IPS-18a (cell line): ENCODE measurements around the gene MAP3K13.

Source experiments
- H3K27ac ChIP-seq: one replicate; pipeline ENCODE4 v1.5.1; 2013; ENCODE audit warnings: low read length
- H3K27me3 ChIP-seq: one replicate; pipeline ENCODE4 v1.6.1; 2013; ENCODE audit warnings: mild to moderate bottlenecking, low read length; ENCODE audit not compliant: control insufficient read depth, insufficient read depth
- H3K36me3 ChIP-seq: one replicate; pipeline ENCODE4 v1.6.1; 2013; ENCODE audit warnings: low read depth, low read length; ENCODE audit not compliant: control insufficient read depth
- H3K4me1 ChIP-seq: one replicate; pipeline ENCODE4 v1.6.1; 2013; ENCODE audit warnings: low read depth, low read length; ENCODE audit not compliant: control insufficient read depth
- H3K4me3 ChIP-seq: one replicate; pipeline ENCODE4 v1.5.1; 2013; ENCODE audit warnings: low read length
- H3K9ac ChIP-seq: one replicate; pipeline ENCODE4 v1.6.1; 2013; ENCODE audit warnings: mild to moderate bottlenecking, low read length, moderate library complexity
- H3K9me3 ChIP-seq: one replicate; pipeline ENCODE4 v1.6.1; 2013; ENCODE audit warnings: low read depth, low read length; ENCODE audit not compliant: control insufficient read depth

MAP3K13 gene

DNA sequence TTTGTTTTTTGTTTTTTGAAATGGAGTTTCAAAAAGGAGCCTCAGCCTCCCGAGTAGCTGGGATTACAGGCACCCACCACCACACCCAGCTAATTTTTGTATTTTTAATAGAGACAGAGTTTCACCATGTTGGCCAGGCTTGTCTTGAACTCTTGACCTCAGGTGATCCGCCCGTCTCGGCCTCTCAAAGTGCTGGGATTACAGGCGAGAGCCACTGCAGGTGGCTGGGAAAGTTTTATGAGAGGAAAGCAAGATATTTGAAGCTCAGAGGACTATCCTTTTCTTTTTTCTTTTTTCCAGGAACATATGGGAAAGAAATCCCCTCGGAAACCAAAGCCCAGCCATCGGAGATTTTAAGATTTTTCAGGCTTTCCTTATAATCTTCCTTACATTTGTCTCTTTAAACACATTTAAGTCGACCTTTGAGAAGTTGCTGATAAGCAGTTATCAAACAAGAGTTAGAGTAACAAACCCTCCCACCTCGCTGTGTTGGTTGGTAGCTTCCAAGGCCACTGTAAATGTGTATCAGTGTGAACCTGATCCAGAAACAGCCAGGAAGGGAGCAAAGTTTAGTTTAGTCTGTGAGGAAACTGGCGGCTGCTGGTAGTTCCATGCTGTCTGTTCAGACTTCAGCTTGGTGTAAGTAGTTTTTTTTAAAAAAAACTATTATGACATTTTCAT, 34.5 kb upstream of the MAP3K13 start:
- Histone ChIP-seq H3K27me3 (no peaks in the 10 kb centered on the region), H3K36me3 (no peaks in the 10 kb centered on the region), H3K27ac (no peak overlapping the region), H3K4me1 (no peaks in the 10 kb centered on the region), H3K4me3 (no peak overlapping the region), H3K9ac (no peak overlapping the region), H3K9me3 (no peaks in the 10 kb centered on the region)

DNA sequence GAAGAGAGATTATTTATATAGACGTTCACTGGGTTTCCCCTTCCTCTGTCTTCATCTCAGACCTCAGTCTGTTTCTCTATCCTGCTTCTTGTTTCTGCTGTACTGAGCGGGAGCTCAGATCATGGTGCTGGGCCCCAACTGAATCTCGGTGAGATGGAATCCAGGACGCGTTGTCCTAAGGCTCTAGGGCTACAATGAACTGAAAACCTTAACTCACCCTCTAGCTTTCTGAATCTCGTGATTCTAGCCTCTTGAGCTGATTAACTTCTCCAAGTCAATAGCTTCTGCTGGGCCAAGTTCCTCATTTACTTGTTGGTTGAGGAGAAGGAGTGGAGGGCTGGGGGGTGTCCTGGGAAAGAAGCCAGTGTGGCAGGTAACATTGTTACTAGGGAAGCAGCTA, 32.7 kb upstream of the MAP3K13 start:
- H3K4me1 ChIP-seq: no peaks in the 10 kb centered on the region
- no peak overlapping the region for H3K4me3 ChIP-seq
- H3K36me3 ChIP-seq: no peaks in the 10 kb centered on the region
- no peaks in the 10 kb centered on the region for H3K27me3 ChIP-seq
- no peak overlapping the region for H3K27ac ChIP-seq
- no peaks in the 10 kb centered on the region for H3K9me3 ChIP-seq
- no peak overlapping the region for H3K9ac ChIP-seq

GRCh38 chr3:185330644-185331043, 32.3 kb upstream of the MAP3K13 start:
- H3K9me3 ChIP-seq: no peaks in the 10 kb centered on the region
- H3K27ac ChIP-seq: no peak overlapping the region
- no peak overlapping the region for H3K9ac ChIP-seq
- H3K4me1 ChIP-seq: no peaks in the 10 kb centered on the region
- H3K27me3 ChIP-seq: no peaks in the 10 kb centered on the region
- no peak overlapping the region for H3K4me3 ChIP-seq
- no peaks in the 10 kb centered on the region for H3K36me3 ChIP-seq

DNA sequence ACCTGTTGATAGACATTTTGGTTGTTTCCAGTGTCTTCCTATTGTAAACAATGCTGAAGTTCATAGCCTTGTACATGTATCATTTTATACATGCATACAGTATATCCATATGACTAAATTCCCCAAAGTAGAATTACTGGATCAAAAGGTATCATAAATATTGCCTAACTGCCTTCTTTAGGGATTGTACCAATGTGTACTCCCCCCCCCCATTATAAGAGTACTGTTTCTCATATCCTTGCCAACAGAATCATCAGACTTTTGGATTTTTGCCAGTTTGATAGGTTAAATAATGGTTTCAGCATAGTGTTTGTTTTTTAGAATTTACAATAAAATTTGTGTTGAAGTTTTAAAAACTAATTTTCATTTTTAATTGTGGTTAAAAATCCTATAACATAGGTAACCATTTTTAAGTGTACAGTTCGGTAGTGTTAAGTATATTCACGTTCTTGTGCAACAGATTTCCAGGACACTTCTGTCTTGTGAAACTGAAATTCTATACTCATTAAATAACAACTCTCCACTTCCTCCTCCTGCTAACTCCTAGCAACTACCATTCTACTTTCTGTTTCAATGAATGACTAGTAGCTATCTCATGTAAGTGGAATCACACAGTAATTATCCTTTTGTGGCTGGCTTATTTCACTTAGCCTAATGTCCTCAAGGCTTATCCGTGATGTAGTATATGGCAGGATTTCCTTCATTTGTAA, 30.8 kb upstream of the MAP3K13 start:
- Histone ChIP-seq H3K27ac (no peak overlapping the region), H3K36me3 (no peaks in the 10 kb centered on the region), H3K9me3 (no peaks in the 10 kb centered on the region), H3K27me3 (no peaks in the 10 kb centered on the region), H3K4me3 (no peak overlapping the region), H3K9ac (no peak overlapping the region), H3K4me1 (no peaks in the 10 kb centered on the region)

- no peaks in the 10 kb centered on the region for H3K9me3 ChIP-seq
- H3K4me3 ChIP-seq: no peak overlapping the region
- no peaks in the 10 kb centered on the region for H3K4me1 ChIP-seq
- no peak overlapping the region for H3K9ac ChIP-seq
- no peaks in the 10 kb centered on the region for H3K36me3 ChIP-seq
- H3K27ac ChIP-seq: no peak overlapping the region
- no peaks in the 10 kb centered on the region for H3K27me3 ChIP-seq
These were observed 27.1 kb upstream of the MAP3K13 start for GRCh38 chr3:185335799-185336198.

DNA sequence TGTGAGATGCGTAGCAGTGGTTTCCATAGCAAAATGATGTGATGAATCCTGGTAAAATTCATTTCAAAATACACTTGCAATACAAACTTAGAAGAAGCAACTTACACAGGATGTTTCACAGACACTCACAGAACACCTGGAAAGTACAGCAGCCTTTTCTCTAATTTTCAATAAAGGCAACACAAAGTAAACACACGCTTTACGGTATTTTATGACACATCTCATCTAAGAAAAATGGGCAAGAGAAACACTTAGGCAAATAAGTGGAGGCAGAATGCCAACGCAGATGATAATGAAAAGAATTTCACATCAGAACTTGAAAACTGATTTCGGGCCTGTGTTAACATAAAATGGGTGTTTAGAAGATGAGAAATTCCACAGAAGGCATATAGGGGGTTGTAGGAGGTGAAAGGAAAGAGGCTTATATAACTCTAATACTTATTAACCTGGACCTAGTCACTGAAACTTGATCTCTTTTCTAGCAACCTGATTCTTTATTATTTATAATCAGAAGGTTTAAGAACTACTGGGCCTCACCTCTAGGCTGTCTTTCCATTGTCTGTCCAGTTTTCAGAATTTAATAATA, 25.6 kb upstream of the MAP3K13 start:
- no peaks in the 10 kb centered on the region for H3K9me3 ChIP-seq
- no peaks in the 10 kb centered on the region for H3K4me1 ChIP-seq
- no peaks in the 10 kb centered on the region for H3K36me3 ChIP-seq
- no peak overlapping the region for H3K27ac ChIP-seq
- H3K9ac ChIP-seq: no peak overlapping the region
- H3K4me3 ChIP-seq: no peak overlapping the region
- H3K27me3 ChIP-seq: no peaks in the 10 kb centered on the region

GRCh38 chr3:185339945-185340344, 23.0 kb upstream of the MAP3K13 start:
- Histone ChIP-seq H3K4me1 (no peaks in the 10 kb centered on the region), H3K9ac (no peak overlapping the region), H3K27me3 (no peaks in the 10 kb centered on the region), H3K36me3 (no peaks in the 10 kb centered on the region), H3K27ac (no peak overlapping the region), H3K4me3 (no peak overlapping the region), H3K9me3 (no peaks in the 10 kb centered on the region)

GRCh38 chr3:185340751-185341150, 22.2 kb upstream of the MAP3K13 start:
- Histone ChIP-seq H3K27me3 (no peaks in the 10 kb centered on the region), H3K4me1 (no peaks in the 10 kb centered on the region), H3K36me3 (no peaks in the 10 kb centered on the region), H3K4me3 (no peak overlapping the region), H3K27ac (no peak overlapping the region), H3K9ac (no peak overlapping the region), H3K9me3 (no peaks in the 10 kb centered on the region)

DNA sequence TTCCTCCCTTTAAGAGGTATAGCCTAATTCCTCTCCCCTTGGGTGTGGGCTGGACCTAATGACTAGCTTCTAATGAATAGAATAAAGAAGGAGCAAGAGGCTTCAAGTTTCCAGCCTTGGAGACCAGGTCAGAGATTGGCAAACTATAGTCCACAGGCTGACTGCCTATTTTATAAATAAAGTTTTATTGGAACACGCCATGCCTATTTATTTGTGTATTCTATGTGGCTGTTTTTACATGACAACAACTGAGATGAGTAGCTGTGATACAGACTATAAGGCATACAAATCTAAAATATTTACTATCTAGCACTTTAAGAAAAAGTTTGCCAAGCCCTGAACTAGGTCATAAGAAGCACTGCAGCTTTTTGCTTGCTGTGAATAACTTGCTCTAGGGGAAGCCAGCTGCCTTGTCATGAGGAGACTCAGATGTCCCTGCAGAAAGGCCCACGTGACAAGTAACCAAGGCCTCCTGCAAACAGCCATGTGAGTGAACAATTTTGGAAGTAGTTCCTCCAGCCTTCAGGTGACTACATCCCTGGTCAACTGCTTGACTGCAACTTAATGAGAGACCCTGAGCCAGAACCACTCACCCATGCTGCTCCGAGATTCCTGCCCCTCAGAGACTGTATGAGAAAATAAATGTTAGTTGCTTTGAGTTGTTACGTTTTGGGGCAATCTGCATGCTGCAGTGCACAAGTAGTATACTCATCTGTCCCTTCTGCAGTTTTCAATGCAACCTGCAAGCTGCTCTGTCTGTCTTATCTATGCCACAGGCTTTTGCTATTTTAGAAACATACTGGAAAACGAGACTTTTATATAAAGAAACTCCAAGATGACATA, 21.1 kb upstream of the MAP3K13 start:
- Histone ChIP-seq H3K27ac (no peak overlapping the region), H3K9me3 (no peaks in the 10 kb centered on the region), H3K4me3 (no peak overlapping the region), H3K4me1 (no peaks in the 10 kb centered on the region), H3K36me3 (no peaks in the 10 kb centered on the region), H3K27me3 (no peaks in the 10 kb centered on the region), H3K9ac (no peak overlapping the region)

- no peaks in the 10 kb centered on the region for H3K4me1 ChIP-seq
These were observed 20.3 kb upstream of the MAP3K13 start for GRCh38 chr3:185342459-185343174.

GRCh38 chr3:185347399-185347798, 15.5 kb upstream of the MAP3K13 start:
- Histone ChIP-seq H3K9ac (no peak overlapping the region), H3K9me3 (no peaks in the 10 kb centered on the region), H3K4me1 (no peaks in the 10 kb centered on the region), H3K36me3 (no peaks in the 10 kb centered on the region), H3K27ac (no peak overlapping the region), H3K27me3 (no peaks in the 10 kb centered on the region), H3K4me3 (no peak overlapping the region)

More at GRCh38 chr3:185342459-185343174, 20.3 kb upstream of the MAP3K13 start:
- no peaks in the 10 kb centered on the region for H3K9me3 ChIP-seq
- H3K27ac ChIP-seq: no peak overlapping the region
- no peak overlapping the region for H3K9ac ChIP-seq
- H3K4me3 ChIP-seq: no peak overlapping the region
- H3K27me3 ChIP-seq: no peaks in the 10 kb centered on the region
- no peaks in the 10 kb centered on the region for H3K36me3 ChIP-seq
